ENCODE measurements around the gene DHX40.

- TF ChIP-seq POLR2A (IDR thresholded peaks at IDR 0.05), result no peak
- no peak for TF ChIP-seq CTCF (IDR thresholded peaks at IDR 0.05)
Measured at GRCh38 chr17:59527325-59527917, 38.0 kb upstream of the DHX40 start.

Data from adrenal gland (tissue), 5 donors.